NCI-H1092 (cell line): Measurements from ENCODE around the gene SMARCA2.

Source experiments
- DNase-seq: peaks from one replicate; lab custom pipeline; 2025; lab: John Stamatoyannopoulos, UW

Gene SMARCA2

GRCh38 chr9:2093920-2094597 lies 78.9 kb downstream of the SMARCA2 start:
- no peak for DNase-seq

- DNase-seq, result no peak
These were observed 81.3 kb downstream of the SMARCA2 start for GRCh38 chr9:2096376-2096970.

GRCh38 chr9:2106666-2107065 lies 91.5 kb downstream of the SMARCA2 start:
- no peak for DNase-seq

GRCh38 chr9:2107906-2108451 lies 92.8 kb downstream of the SMARCA2 start:
- no peak for DNase-seq

GRCh38 chr9:2109069-2109650 lies 94.0 kb downstream of the SMARCA2 start:
- no peak for DNase-seq

GRCh38 chr9:2110036-2110435 lies 94.9 kb downstream of the SMARCA2 start:
- DNase-seq, result no peak

- DNase-seq, result no peak
These were observed 100.9 kb downstream of the SMARCA2 start for GRCh38 chr9:2116073-2116472.

- no peak for DNase-seq
These were observed 102.4 kb downstream of the SMARCA2 start for GRCh38 chr9:2117527-2117926.

- DNase-seq, result no peak
These were observed 104.4 kb downstream of the SMARCA2 start for GRCh38 chr9:2119566-2119965.

GRCh38 chr9:2120926-2121689 lies 106.0 kb downstream of the SMARCA2 start:
- no peak for DNase-seq

- no peak for DNase-seq
These were observed 107.2 kb downstream of the SMARCA2 start for GRCh38 chr9:2122299-2122698.

- no peak for DNase-seq
These were observed 110.8 kb downstream of the SMARCA2 start for GRCh38 chr9:2125906-2126305.

- DNase-seq, result no peak
These were observed 111.2 kb downstream of the SMARCA2 start for GRCh38 chr9:2126331-2126803.

- DNase-seq, result no peak
These were observed 112.3 kb downstream of the SMARCA2 start for GRCh38 chr9:2127486-2127885.

GRCh38 chr9:2128141-2128540 lies 113.0 kb downstream of the SMARCA2 start:
- DNase-seq, result no peak

GRCh38 chr9:2128618-2129017 lies 113.5 kb downstream of the SMARCA2 start:
- DNase-seq, result no peak

- DNase-seq, result no peak
These were observed 115.8 kb downstream of the SMARCA2 start for GRCh38 chr9:2130941-2131340.

- DNase-seq, result no peak
These were observed 117.4 kb downstream of the SMARCA2 start for GRCh38 chr9:2132484-2133082.

- DNase-seq, result no peak
These were observed 119.2 kb downstream of the SMARCA2 start for GRCh38 chr9:2134391-2134790.

GRCh38 chr9:2138646-2139045 lies 123.5 kb downstream of the SMARCA2 start:
- no peak for DNase-seq

GRCh38 chr9:2140600-2141223 lies 125.6 kb downstream of the SMARCA2 start:
- no peak for DNase-seq

GRCh38 chr9:2142212-2142611 lies 127.1 kb downstream of the SMARCA2 start:
- no peak for DNase-seq
